ENCODE data around the gene MT2A.

- TF ChIP-seq TAF1 (IDR thresholded peaks at IDR 0.05; ENCODE audit: low read depth, low read length) (no peak), POLR2A (IDR thresholded peaks at IDR 0.05; ENCODE audit: low read depth, low read length) (no peak), POLR2AphosphoS5 (IDR thresholded peaks at IDR 0.05; ENCODE audit: low read depth, low read length) (no peak), SPI1 (IDR thresholded peaks at IDR 0.05; ENCODE audit: low read depth, low read length) (no peak), POU2F2 (IDR thresholded peaks at IDR 0.05; ENCODE audit: low read depth, low read length) (no peak), PAX5 (IDR thresholded peaks at IDR 0.05; ENCODE audit: insufficient read depth, low read length, severe bottlenecking) (no peak)
Observed at GRCh38 chr16:56649271-56649670, 40.9 kb downstream of the MT2A start.

All from GM12891 (cell line).